Measurements from ENCODE around the gene FA2H.
"Not testable (repeated sequence)": the region's sequence is repeated elsewhere in the genome, so short reads cannot be mapped to it uniquely, and the experiment has no call there.

FA2H gene

GRCh38 chr16:74774223-74775139 lies at the start of gene FA2H:
TSS of gene FA2H (minus strand) at chr16:74774820. CDS start at chr16:74774755, 65 bp downstream.
- FAIRE-seq, result no peak

DNA sequence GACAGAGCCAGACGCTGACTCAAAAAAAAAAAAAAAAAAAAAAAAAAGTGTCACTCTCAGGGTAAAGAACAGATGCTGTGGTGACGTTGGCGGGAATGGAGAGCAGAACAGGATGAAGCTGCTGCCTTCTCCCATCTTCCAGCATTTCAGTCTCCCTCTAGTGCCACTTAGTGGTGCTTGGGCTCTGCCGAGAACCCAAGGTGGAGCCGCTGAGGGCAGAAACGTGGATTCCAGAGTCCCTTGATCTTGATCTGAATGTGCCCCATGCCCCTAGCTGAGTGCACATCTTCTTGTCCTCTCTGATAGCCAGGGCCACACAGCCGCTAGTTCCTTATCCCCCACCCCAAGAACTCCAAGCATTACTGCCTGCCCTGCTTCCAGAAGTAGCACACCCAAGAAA lies 43.2 kb upstream of the FA2H start:
- FAIRE-seq, result no peak

GRCh38 chr16:74813109-74813641 lies 38.6 kb upstream of the FA2H start:
- no peak for FAIRE-seq

DNA sequence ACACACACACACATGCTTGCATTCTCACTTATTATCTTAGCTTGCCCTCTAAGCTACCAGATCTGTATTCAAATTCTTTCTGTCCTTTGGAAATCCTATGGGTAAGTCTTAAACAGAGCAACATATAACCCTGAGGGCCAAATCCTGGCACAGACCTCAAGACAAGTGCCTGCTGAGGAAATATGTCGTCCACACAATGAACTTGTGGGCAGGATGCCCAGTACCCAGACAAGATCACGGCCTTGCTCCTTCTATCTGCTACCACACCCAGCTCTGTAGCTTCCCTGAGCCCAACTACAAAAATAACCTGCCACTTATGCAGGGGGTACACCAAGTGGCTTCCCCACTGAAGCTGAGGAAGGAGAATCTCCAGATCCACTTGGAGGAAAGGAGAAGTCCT lies 37.3 kb upstream of the FA2H start:
- no peak for FAIRE-seq

- not testable (repeated sequence) for FAIRE-seq
Observed at GRCh38 chr16:74811216-74811615, 36.6 kb upstream of the FA2H start.

DNA sequence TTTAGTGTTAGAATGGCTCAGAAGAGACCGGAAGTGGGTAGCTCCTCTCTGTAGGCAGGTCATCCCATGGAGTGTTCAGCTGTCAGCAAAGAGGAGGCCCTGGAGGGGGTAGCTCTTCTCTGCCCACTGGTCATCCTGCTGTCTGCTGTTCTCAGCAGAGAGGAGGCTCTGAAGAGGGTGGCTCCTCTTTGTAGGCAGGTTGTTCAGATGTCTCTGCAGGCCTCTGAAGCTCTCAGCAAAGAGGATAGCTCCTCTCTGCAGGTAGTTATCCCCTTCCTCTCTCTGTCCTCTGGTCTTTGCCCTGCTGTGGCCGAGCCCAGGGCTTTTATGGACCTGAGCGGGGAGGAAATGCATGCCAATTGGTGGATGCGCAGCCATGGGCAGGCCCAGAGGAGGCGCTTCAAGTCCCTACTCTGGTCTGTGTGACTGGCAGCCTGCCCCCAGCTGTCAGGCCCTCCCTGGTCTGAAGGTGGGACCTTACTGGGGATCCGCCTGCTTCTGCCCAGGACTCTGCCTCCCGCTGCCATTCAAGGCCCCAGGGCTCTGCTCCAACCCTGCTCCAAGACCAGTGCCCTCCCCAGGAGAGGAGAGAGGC lies 32.5 kb upstream of the FA2H start:
- no peak for FAIRE-seq

GRCh38 chr16:74800216-74800871 lies 25.7 kb upstream of the FA2H start:
- no peak for FAIRE-seq

DNA sequence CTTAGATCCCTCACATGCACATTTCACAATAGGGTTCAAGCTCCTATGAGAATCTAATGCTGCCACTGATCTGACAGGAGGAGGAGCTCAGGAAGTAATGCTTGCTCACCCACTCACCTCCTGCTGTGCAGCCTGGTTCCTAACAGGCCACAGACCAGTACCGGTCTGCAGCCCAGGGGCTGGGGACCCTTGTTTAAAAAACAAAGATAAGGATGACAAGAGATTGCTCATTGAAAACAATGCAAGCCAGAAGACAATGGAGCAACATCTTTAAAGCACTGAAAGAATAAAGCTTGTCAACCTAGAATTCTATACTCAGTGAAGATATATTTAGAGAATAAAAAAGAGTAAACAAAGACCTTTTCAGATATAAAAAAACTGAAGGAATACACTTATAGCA lies 22.8 kb upstream of the FA2H start:
- no peak for FAIRE-seq

GRCh38 chr16:74795104-74795503 lies 20.5 kb upstream of the FA2H start:
- FAIRE-seq, result no peak

- no peak for FAIRE-seq
Observed at GRCh38 chr16:74794668-74795067, 20.0 kb upstream of the FA2H start.

DNA sequence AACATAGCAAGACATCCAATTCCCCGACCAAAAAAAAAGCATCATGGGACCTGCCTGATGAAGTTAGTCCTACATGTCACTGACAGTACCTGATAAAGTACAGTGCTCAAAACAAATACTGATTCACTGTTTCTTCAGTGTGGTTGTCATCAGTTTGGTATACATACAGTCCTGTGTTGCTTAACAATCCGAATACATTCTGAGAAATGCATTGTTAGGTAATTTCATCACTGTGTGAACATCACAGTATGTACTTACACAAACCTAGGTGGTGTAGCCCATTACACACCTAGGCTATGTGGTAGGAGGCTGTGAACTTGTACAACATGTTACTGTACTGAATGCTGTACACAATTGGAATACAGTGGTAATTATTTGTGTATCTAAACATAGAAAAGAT lies 19.0 kb upstream of the FA2H start:
- FAIRE-seq, result no peak

DNA sequence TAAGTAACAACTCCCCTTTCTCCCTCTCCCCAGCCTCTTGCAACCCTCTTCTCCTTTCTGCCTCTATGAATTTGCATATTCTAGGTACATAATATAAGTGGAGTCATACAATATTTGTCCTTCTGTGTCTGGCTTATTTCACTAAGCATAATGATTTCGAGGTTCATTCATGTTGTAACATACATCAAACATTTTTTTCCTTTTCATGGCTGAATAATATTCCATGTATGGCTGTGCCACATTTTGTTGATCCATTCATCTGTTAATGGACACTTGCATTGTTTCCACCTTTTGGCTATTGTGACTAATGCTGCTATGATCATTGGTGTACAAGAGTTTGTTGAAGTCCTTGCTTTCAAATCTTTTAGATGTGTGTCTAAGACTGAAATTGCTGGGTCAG lies 17.6 kb upstream of the FA2H start:
- FAIRE-seq, result no peak

DNA sequence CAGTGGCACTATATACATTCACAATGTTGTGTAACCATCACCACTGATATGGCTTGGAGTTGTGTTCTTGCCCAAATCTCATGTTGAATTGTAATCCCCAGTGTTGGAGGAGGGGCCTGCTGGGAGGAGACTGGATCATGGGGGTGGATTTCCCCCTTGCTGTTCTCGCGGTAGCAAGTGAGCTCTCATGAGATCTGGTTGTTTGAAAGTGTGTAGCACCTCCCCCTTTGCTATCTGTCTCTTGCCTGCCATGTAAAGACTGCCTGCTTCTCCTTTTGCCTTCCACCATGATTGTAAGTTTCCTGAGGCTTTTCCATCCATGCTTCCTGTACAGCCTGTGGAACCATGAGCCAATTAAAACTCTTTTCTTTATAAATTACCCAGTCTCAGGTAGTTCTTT lies 17.1 kb upstream of the FA2H start:
- FAIRE-seq, result not testable (repeated sequence)

- no peak for FAIRE-seq
Observed at GRCh38 chr16:74788108-74788507, 13.5 kb upstream of the FA2H start.

GRCh38 chr16:74785031-74785430 lies 10.4 kb upstream of the FA2H start:
- no peak for FAIRE-seq

- FAIRE-seq, result no peak
Observed at GRCh38 chr16:74778646-74779045, 4.0 kb upstream of the FA2H start.

GRCh38 chr16:74776926-74777325 lies 2.3 kb upstream of the FA2H start:
- FAIRE-seq, result no peak

DNA sequence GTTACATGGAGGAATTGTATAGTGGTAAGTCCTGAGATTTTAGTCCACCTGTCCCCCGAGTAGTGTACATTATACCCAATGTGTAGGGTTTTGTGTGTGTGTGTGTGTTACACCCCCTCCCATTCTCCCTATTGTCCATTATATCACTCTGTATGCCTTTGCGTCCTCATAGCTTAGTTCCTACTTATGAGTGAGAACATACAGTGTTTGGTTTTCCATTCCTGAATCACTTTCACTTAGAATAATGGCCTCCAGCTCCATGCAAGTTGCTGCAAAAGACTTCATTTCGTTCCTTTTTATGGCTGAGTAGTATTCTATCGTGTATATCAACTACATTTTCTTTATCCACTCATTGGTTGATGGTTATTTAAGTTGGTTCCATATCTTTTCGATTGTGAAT lies 635 bp upstream of the FA2H start:
- FAIRE-seq, result no peak

- no peak for FAIRE-seq
Observed at GRCh38 chr16:74773446-74774222, 986 bp downstream of the FA2H start.

DNA sequence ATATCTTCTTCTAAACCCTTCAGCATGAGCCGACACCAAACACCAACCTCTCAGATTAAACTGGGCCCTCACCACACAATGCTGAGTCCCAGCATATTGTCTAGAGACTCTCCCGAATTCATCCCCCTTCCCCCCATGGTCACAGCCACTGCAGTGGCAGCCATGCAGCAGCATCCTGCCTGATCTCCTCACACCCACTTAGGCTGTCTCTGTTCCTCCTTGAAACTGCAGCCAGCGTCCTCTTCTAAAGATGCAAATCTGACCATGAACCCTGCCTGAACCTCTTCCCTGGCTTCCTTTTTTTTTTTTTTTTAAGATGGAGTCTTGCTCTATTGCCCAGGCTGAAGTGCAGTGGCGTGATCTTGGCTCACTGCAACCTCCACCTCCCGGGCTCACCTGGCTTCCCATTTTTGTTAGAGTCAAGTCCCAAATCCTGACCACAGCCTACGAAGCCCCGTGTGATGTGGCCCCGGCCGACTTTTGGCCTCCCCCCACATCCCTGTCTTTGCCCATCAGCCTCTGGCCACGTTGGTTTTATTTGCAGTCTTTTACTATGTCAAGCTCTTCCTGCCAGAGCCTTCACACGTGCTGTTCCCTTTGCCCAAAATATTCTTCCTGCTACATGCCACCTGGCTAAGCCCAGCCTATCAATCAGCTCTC lies 2.8 kb downstream of the FA2H start:
- no peak for FAIRE-seq

- no peak for FAIRE-seq
Observed at GRCh38 chr16:74770831-74771526, 3.6 kb downstream of the FA2H start.
